ENCODE results near the gene RAI14. TPM values are rescaled to one million over a fixed set of nuclear protein-coding genes. Genes with fewer than 3 reads are reported as not detected.

RAI14 gene
- total and polyA plus RNA-seq, 2 donors (not counting 3 experiments of a cell fraction or from before 2014, with no cell fraction given), result 114 to 369 TPM

- BruUV-seq (replicated peaks), result no TSS peak
- Histone ChIP-seq H3K4me3 (replicated peaks in 1 of 3; ENCODE audit: insufficient read depth in 1 of 3, low read depth in 1 of 3, low read length in 3 of 3) (no peak overlapping the region), H3K9me1 (replicated peaks; ENCODE audit: control insufficient read depth, extremely low read depth, insufficient read depth, low read length) (no peaks in the 10 kb centered on the region), H3K27ac (ENCODE audit: insufficient read depth, low read depth, low read length) (peak overlapping the region; percentile 96), H4K20me1 (replicated peaks; ENCODE audit: control insufficient read depth, extremely low read depth, insufficient read depth, low read length) (no peaks in the 10 kb centered on the region), H3K4me1 (ENCODE audit: control insufficient read depth, extremely low read depth, insufficient read depth, low read length) (peaks cover 62% of the 10 kb centered on the region), H3K27me3 (ENCODE audit: control insufficient read depth in 2 of 2, insufficient read depth in 2 of 2, low read length in 2 of 2) (no peaks in the 10 kb centered on the region), H3K36me3 (ENCODE audit: control insufficient read depth in 2 of 2, extremely low read depth in 1 of 2, insufficient read depth in 2 of 2, low read length in 2 of 2) (peaks cover 10 to 11% of the 10 kb centered on the region in 2 experiments), H3K9ac (replicated peaks; ENCODE audit: extremely low read depth, insufficient read depth, low read length) (peak overlapping the region; percentile 77), H2AFZ (ENCODE audit: low read depth, low read length) (no peak overlapping the region), H3K4me2 (ENCODE audit: insufficient read depth, low read length) (peak overlapping the region; percentile 33), H3K9me3 (replicated peaks; ENCODE audit: control insufficient read depth, insufficient read depth, low read length) (no peaks in the 10 kb centered on the region), H3K79me2 (ENCODE audit: control insufficient read depth, insufficient read depth, low read length) (peaks cover 81% of the 10 kb centered on the region)
- no peak for TF ChIP-seq FOS (IDR thresholded peaks at IDR 0.05; ENCODE audit: borderline replicate concordance, insufficient read depth, low read length)
- TF ChIP-seq CTCF (IDR thresholded peaks at IDR 0.05; ENCODE audit: extremely low read depth in 1 of 2, insufficient read depth in 1 of 2, low read depth in 1 of 2, low read length in 2 of 2), result no peak
- TF ChIP-seq GATA2 (IDR thresholded peaks at IDR 0.05; ENCODE audit: insufficient read depth, insufficient read length, low read depth, low read length), result no peak
- no peak for TF ChIP-seq POLR2A (IDR thresholded peaks at IDR 0.05; ENCODE audit: low read depth, low read length)
- TF ChIP-seq JUN (IDR thresholded peaks at IDR 0.05; ENCODE audit: borderline replicate concordance, insufficient read depth, insufficient read length, low read depth), result no peak
- TF ChIP-seq POLR2AphosphoS5 (IDR thresholded peaks at IDR 0.05; ENCODE audit: insufficient read depth, low read depth, low read length), result no peak
- TF ChIP-seq EZH2 (IDR thresholded peaks at IDR 0.05; ENCODE audit: borderline replicate concordance, low read depth, low read length, severe bottlenecking), result no peak
- ChIA-PET POLR2A (interaction anchor here (0.7 to 1.0 kb wide), 2 partner anchors 11 to 74 kb away, joined by 4 to 5 read pairs; no protein-coding TSS in a partner anchor), CTCF (interaction anchor here (1.2 to 3.4 kb wide), 3 partner anchors 14 to 180 kb away, joined by 3 to 18 read pairs (median 3); no protein-coding TSS in a partner anchor)
- dilution Hi-C loops (cut with MboI; ENCODE audit: extremely low pct_ligation_motif_present, low sequenced_read_pairs), result no loop called here
- intact Hi-C loops (cut with micrococcal nuclease), result no loop called here
- FAIRE-seq (no peak), DNase-seq (ENCODE audit: low read depth, low spot score) (no peak)
Measured at GRCh38 chr5:34718516-34718915, 62.4 kb downstream of the RAI14 start.

Measured in endothelial cell of umbilical vein (primary cell).